Calu3 (cell line): ENCODE data around the gene PPM1G. TPM values are rescaled to one million over a fixed set of nuclear protein-coding genes. Genes with fewer than 3 reads are reported as not detected.

Experiments
- BruUV-seq: library from RNA; stranded (reverse); fragments of 400-500 nt; replicated peaks from 2 replicates; lab custom pipeline; 2021; lab: Mats Ljungman, UMichigan
- CTCF ChIA-PET: fragments of 300-600 bp; sonication (Branson Sonifier 250); formaldehyde crosslinking; loops from one replicate; lab custom pipeline; 2022; ENCODE audit warnings: antibody characterized with exemption; lab: Charles Lee
- DNase-seq: peaks from one replicate; pipeline ENCODE4 v3.0.0; 2022
- H3K27ac Mint-ChIP-seq: one replicate; pipeline ENCODE4 v1.8.0; 2022; ENCODE audit warnings: mixed read lengths; ENCODE audit not compliant: unreplicated experiment
- H3K27me3 Mint-ChIP-seq: one replicate; pipeline ENCODE4 v1.8.0; 2022; ENCODE audit warnings: mixed read lengths; ENCODE audit not compliant: unreplicated experiment
- H3K36me3 Mint-ChIP-seq: one replicate; pipeline ENCODE4 v1.8.0; 2022; ENCODE audit warnings: mild to moderate bottlenecking, moderate library complexity, mixed read lengths; ENCODE audit not compliant: insufficient read depth, unreplicated experiment
- H3K4me1 Mint-ChIP-seq: one replicate; pipeline ENCODE4 v1.8.0; 2022; ENCODE audit warnings: mild to moderate bottlenecking, low read depth, mixed read lengths; ENCODE audit not compliant: unreplicated experiment
- H3K4me3 Mint-ChIP-seq: one replicate; pipeline ENCODE4 v1.8.0; 2022; ENCODE audit warnings: mild to moderate bottlenecking, low read depth, moderate library complexity, mixed read lengths; ENCODE audit not compliant: unreplicated experiment
- H3K9me3 Mint-ChIP-seq: one replicate; pipeline ENCODE4 v1.8.0; 2022; ENCODE audit warnings: low read depth, mixed read lengths; ENCODE audit not compliant: unreplicated experiment
- CTCF ChIP-seq: fragments of 200-600 bp; IDR thresholded peaks from one replicate; pipeline ENCODE4 v1.8.0; 2022; ENCODE audit warnings: antibody characterized with exemption; ENCODE audit not compliant: unreplicated experiment
- intact Hi-C: fragments of 100-400 bp; cut with micrococcal nuclease; formaldehyde crosslinking; loops from one replicate; pipeline ENCODE4 v1.10.0; 2022; ENCODE audit not compliant: unreplicated experiment
- total RNA-seq: library from RNA; stranded (reverse); gene quantifications from 2 replicates; pipeline ENCODE4 v1.2.3, GENCODE V29; 2022

PPM1G gene
- total RNA-seq, 1 experiment from 2014 or later = 118 TPM

GRCh38 chr2:27347641-27348040, 61.8 kb downstream of the PPM1G start:
- Mint-ChIP-seq H3K9me3 (no peaks in the 10 kb centered on the region), H3K27ac (no peak overlapping the region), H3K27me3 (no peaks in the 10 kb centered on the region), H3K4me1 (peaks cover 11% of the 10 kb centered on the region), H3K36me3 (peaks cover 16% of the 10 kb centered on the region), H3K4me3 (no peak overlapping the region)
- no peak for DNase-seq
- BruUV-seq = no TSS peak
- intact Hi-C loops = no loop called here
- CTCF ChIA-PET = interaction anchor here (0.7 kb wide), 1 partner anchor 601 kb away, joined by 6 read pairs; no protein-coding TSS in a partner anchor
- no peak for TF ChIP-seq CTCF

GRCh38 chr2:27336173-27336572, 73.2 kb downstream of the PPM1G start:
- CTCF ChIA-PET = no interaction called here
- DNase-seq = no peak
- no peak overlapping the region for H3K4me3 Mint-ChIP-seq
- H3K27me3 Mint-ChIP-seq = no peaks in the 10 kb centered on the region
- TF ChIP-seq CTCF = no peak
- intact Hi-C loops = no loop called here
- H3K36me3 Mint-ChIP-seq = peaks cover 39% of the 10 kb centered on the region
- BruUV-seq = no TSS peak
- no peaks in the 10 kb centered on the region for H3K4me1 Mint-ChIP-seq
- no peaks in the 10 kb centered on the region for H3K9me3 Mint-ChIP-seq
- H3K27ac Mint-ChIP-seq = no peak overlapping the region

GRCh38 chr2:27335311-27335710, 74.1 kb downstream of the PPM1G start:
- Mint-ChIP-seq H3K36me3 (peaks cover 37% of the 10 kb centered on the region), H3K4me1 (no peaks in the 10 kb centered on the region), H3K9me3 (no peaks in the 10 kb centered on the region), H3K27ac (no peak overlapping the region), H3K4me3 (no peak overlapping the region), H3K27me3 (no peaks in the 10 kb centered on the region)
- CTCF ChIA-PET = no interaction called here
- intact Hi-C loops = no loop called here
- no peak for DNase-seq
- no TSS peak for BruUV-seq
- TF ChIP-seq CTCF = no peak

Other genes starting within 250 kb of the PPM1G start
- gene ATRAID, start 197.6 kb downstream of the PPM1G start, total RNA-seq = 104 and 121 TPM in 2 replicates
- gene SLC5A6, start 197.3 kb downstream of the PPM1G start, total RNA-seq = 39.6 and 42.3 TPM in 2 replicates
- 68.2 and 71.6 TPM in 2 replicates for gene CAD, start 192.2 kb downstream of the PPM1G start, total RNA-seq
- gene SLC30A3, start 146.5 kb downstream of the PPM1G start, total RNA-seq = 0.24 TPM in 1 of 2 replicates, not detected in the other
- gene DNAJC5G, start 134.2 kb downstream of the PPM1G start, total RNA-seq = not detected in 2 replicates
- 0.99 and 2.3 TPM in 2 replicates for gene TRIM54, start 127.2 kb downstream of the PPM1G start, total RNA-seq
- 4.6 and 6.6 TPM in 2 replicates for gene UCN, start 101.1 kb downstream of the PPM1G start, total RNA-seq
- 77.4 and 84.5 TPM in 2 replicates for gene MPV17, start 86.5 kb downstream of the PPM1G start, total RNA-seq
- 83.8 and 85.4 TPM in 2 replicates for gene GTF3C2, start 52.8 kb downstream of the PPM1G start, total RNA-seq
- gene EIF2B4, start 39.3 kb downstream of the PPM1G start, total RNA-seq = 42.0 and 43.7 TPM in 2 replicates
- 85.3 and 96.9 TPM in 2 replicates for gene SNX17, start 39.0 kb downstream of the PPM1G start, total RNA-seq
- gene ZNF513, start 28.9 kb downstream of the PPM1G start, total RNA-seq = 10.6 and 13.1 TPM in 2 replicates
- gene NRBP1, start 19.0 kb upstream of the PPM1G start, total RNA-seq = 58.2 and 60.5 TPM in 2 replicates
- 71.8 and 74.0 TPM in 2 replicates for gene KRTCAP3, start 32.8 kb upstream of the PPM1G start, total RNA-seq
- 37.5 and 41.7 TPM in 2 replicates for gene IFT172, start 80.2 kb upstream of the PPM1G start, total RNA-seq
- 5.3 and 7.2 TPM in 2 replicates for gene FNDC4, start 85.6 kb upstream of the PPM1G start, total RNA-seq
- gene GCKR, start 87.2 kb upstream of the PPM1G start, total RNA-seq = 17.8 and 26.8 TPM in 2 replicates
- gene ZNF512, start 173.5 kb upstream of the PPM1G start, total RNA-seq = 24.4 and 28.6 TPM in 2 replicates
- gene CCDC121, start 219.4 kb upstream of the PPM1G start, total RNA-seq = 5.5 and 6.3 TPM in 2 replicates
- 32.6 and 33.2 TPM in 2 replicates for gene GPN1, start 219.5 kb upstream of the PPM1G start, total RNA-seq